Measurements from ENCODE around the gene SMPD3. TPM values are rescaled to one million over a fixed set of nuclear protein-coding genes. Genes with fewer than 3 reads are reported as not detected.

SMPD3 gene
- total and polyA plus RNA-seq, 2 of the 4 experiments (the other 2 are of a cell fraction) = not detected

DNA sequence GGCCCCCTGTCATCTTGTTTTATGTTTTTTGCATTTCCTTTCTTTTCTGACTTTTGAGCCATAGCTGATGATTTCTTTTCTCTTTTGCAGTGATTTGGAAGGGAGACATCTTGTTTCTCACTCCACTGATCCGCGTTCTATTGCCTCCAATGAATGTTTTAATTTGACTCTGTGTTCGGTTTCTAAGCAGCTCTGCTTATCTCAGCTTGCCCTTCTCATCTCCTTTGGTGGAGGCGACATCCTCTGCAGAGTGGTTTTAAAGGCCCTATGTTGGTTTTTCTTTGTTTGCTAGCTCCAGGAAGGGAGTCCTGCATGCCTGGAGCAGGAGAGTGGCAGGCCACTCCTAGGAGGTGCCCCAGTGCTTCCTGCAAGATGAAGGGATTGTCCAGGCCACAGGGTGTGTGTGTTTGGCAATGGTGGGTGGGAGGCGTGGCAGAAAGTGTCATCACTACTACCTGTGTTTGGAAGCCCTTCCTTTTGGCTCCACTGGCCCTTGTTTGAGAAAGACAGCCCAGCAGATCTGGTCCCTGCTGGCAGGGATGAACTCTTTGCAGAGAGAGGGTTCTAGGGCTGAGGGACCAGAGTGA, 13.6 kb downstream of the SMPD3 start:
- Histone ChIP-seq H2AK9ac (replicated peaks; ENCODE audit: low read depth, low read length, poor library complexity) (no peak overlapping the region), H3K27ac (ENCODE audit: insufficient read depth, low read length) (no peak overlapping the region), H2AK5ac (ENCODE audit: low read depth, low read length) (no peak overlapping the region), H3K9ac (ENCODE audit: low read depth, low read length) (no peak overlapping the region), H3K27me3 (ENCODE audit: control insufficient read depth, insufficient read depth, low read length) (peaks cover 34% of the 10 kb centered on the region), H2BK15ac (ENCODE audit: low read depth, low read length) (no peak overlapping the region), H3K4me2 (ENCODE audit: low read depth, low read length) (no peak overlapping the region), H3K4me3 (ENCODE audit: insufficient read depth, low read depth, low read length) (no peak overlapping the region), H3K56ac (ENCODE audit: extremely low read depth, insufficient read depth, low read length) (no peak overlapping the region), H3K14ac (replicated peaks; ENCODE audit: low read depth, low read length) (no peak overlapping the region), H3K4ac (ENCODE audit: low read depth, low read length) (no peak overlapping the region), H3K79me1 (ENCODE audit: low read depth in 1 of 2, low read length in 2 of 2) (no peaks in the 10 kb centered on the region), H2AFZ (replicated peaks; ENCODE audit: low read length, poor library complexity) (no peak overlapping the region), H4K91ac (ENCODE audit: insufficient read depth, low read depth, low read length) (no peak overlapping the region), H3K36me3 (ENCODE audit: control insufficient read depth, insufficient read depth, low read length) (no peaks in the 10 kb centered on the region), H3K4me1 (ENCODE audit: control insufficient read depth, insufficient read depth, low read length) (no peaks in the 10 kb centered on the region), H3K23ac (ENCODE audit: low read depth, low read length) (no peak overlapping the region), H4K5ac (ENCODE audit: low read depth, low read length) (no peak overlapping the region), H4K20me1 (ENCODE audit: insufficient read depth, low read length) (no peaks in the 10 kb centered on the region; the same call in 1 of the 2 replicates), H3K9me1 (ENCODE audit: insufficient read depth, low read length) (no peaks in the 10 kb centered on the region), H2BK20ac (ENCODE audit: low read depth, low read length) (no peak overlapping the region), H2BK5ac (ENCODE audit: low read depth, low read length, poor library complexity, severe bottlenecking) (no peak overlapping the region), H3K18ac (ENCODE audit: low read depth, low read length) (no peak overlapping the region), H4K8ac (ENCODE audit: low read depth in 2 of 2, low read length in 2 of 2) (no peak overlapping the region), H2BK120ac (ENCODE audit: low read depth, low read length) (no peak overlapping the region), H3K9me3 (ENCODE audit: control insufficient read depth, insufficient read depth, low read length) (peaks cover 4% of the 10 kb centered on the region)
- WGBS, 2 experiments (ENCODE audit: extremely low coverage in 2 of 2, insufficient read length in 1 of 2) = no CpG with 5 or more reads among the region's 5 CpGs
- no peak for ATAC-seq (ENCODE audit: low read depth)
- dilution Hi-C loops (cut with HindIII; ENCODE audit: low sequenced_read_pairs, unreplicated experiment) = no loop called here
- TF ChIP-seq MXI1 (IDR thresholded peaks at IDR 0.05; ENCODE audit: borderline replicate concordance, low read depth, low read length) (no peak), CHD1 (IDR thresholded peaks at IDR 0.05; ENCODE audit: low read depth, low read length) (no peak), NFE2L2 (IDR thresholded peaks at IDR 0.05; ENCODE audit: low read depth, low read length) (no peak), MAFK (IDR thresholded peaks at IDR 0.05; ENCODE audit: low read depth, low read length) (no peak), RCOR1 (IDR thresholded peaks at IDR 0.05; ENCODE audit: insufficient replicate concordance, low read length) (no peak), BHLHE40 (IDR thresholded peaks at IDR 0.05; ENCODE audit: low read depth, low read length) (no peak), RFX5 (IDR thresholded peaks at IDR 0.05; ENCODE audit: low read depth, low read length) (no peak), RAD21 (IDR thresholded peaks at IDR 0.05; ENCODE audit: low read length) (no peak), FOS (IDR thresholded peaks at IDR 0.05; ENCODE audit: low read depth, low read length) (no peak), SMC3 (IDR thresholded peaks at IDR 0.05; ENCODE audit: low read depth, low read length) (no peak), MAZ (IDR thresholded peaks at IDR 0.05; ENCODE audit: borderline replicate concordance, low read depth, low read length) (no peak), CEBPB (IDR thresholded peaks at IDR 0.05; ENCODE audit: low read depth, low read length) (no peak), POLR2A (IDR thresholded peaks at IDR 0.05; ENCODE audit: low read depth, low read length) (no peak)
- TF ChIP-seq, protein P1, sequence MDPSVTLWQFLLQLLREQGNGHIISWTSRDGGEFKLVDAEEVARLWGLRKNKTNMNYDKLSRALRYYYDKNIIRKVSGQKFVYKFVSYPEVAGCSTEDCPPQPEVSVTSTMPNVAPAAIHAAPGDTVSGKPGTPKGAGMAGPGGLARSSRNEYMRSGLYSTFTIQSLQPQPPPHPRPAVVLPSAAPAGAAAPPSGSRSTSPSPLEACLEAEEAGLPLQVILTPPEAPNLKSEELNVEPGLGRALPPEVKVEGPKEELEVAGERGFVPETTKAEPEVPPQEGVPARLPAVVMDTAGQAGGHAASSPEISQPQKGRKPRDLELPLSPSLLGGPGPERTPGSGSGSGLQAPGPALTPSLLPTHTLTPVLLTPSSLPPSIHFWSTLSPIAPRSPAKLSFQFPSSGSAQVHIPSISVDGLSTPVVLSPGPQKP (IDR thresholded peaks at IDR 0.05; ENCODE audit: borderline replicate concordance, low read depth, low read length) = no peak
- TF ChIP-seq, protein P2, sequence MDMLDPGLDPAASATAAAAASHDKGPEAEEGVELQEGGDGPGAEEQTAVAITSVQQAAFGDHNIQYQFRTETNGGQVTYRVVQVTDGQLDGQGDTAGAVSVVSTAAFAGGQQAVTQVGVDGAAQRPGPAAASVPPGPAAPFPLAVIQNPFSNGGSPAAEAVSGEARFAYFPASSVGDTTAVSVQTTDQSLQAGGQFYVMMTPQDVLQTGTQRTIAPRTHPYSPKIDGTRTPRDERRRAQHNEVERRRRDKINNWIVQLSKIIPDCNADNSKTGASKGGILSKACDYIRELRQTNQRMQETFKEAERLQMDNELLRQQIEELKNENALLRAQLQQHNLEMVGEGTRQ (IDR thresholded peaks at IDR 0.05; ENCODE audit: low read depth, low read length) = no peak
- TF ChIP-seq, protein P3, sequence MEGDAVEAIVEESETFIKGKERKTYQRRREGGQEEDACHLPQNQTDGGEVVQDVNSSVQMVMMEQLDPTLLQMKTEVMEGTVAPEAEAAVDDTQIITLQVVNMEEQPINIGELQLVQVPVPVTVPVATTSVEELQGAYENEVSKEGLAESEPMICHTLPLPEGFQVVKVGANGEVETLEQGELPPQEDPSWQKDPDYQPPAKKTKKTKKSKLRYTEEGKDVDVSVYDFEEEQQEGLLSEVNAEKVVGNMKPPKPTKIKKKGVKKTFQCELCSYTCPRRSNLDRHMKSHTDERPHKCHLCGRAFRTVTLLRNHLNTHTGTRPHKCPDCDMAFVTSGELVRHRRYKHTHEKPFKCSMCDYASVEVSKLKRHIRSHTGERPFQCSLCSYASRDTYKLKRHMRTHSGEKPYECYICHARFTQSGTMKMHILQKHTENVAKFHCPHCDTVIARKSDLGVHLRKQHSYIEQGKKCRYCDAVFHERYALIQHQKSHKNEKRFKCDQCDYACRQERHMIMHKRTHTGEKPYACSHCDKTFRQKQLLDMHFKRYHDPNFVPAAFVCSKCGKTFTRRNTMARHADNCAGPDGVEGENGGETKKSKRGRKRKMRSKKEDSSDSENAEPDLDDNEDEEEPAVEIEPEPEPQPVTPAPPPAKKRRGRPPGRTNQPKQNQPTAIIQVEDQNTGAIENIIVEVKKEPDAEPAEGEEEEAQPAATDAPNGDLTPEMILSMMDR (conservative IDR thresholded peaks at IDR 0.05; ENCODE audit: low read depth, low read length) = no peak
- intact Hi-C loops (cut with micrococcal nuclease) = no loop called here
- in situ Hi-C loops (cut with MboI; ENCODE audit: low sequenced_read_pairs) = no loop called here
- no TSS peak for BruUV-seq (replicated peaks)
- ChIA-PET CTCF (no interaction called here), POLR2A (ENCODE audit: unreplicated experiment) (no interaction called here)
- no peak for DNase-seq

All from IMR-90 (cell line).